Stimulated activated naive CD8-positive, alpha-beta T cell treated with anti-CD3 and anti-CD28 coated beads, Interleukin-15, Interleukin-2, amounts not matched to agents 100 ng/mL and 50 ng/mL, for 24 hours (primary cell): ENCODE results near the gene ISYNA1.

Experiments
- H3K27ac Mint-ChIP-seq: one replicate; pipeline ENCODE4 v1.8.0; 2021; ENCODE audit warnings: mild to moderate bottlenecking, mixed read lengths
- H3K27me3 Mint-ChIP-seq: one replicate; pipeline ENCODE4 v1.8.0; 2021; ENCODE audit warnings: mixed read lengths
- H3K36me3 Mint-ChIP-seq: one replicate; pipeline ENCODE4 v1.8.0; 2021; ENCODE audit warnings: low read depth, mixed read lengths
- H3K4me1 Mint-ChIP-seq: one replicate; pipeline ENCODE4 v1.8.0; 2021; ENCODE audit warnings: low read depth, mixed read lengths
- H3K4me3 Mint-ChIP-seq: one replicate; pipeline ENCODE4 v1.8.0; 2021; ENCODE audit warnings: mild to moderate bottlenecking, mixed read lengths
- H3K9me3 Mint-ChIP-seq: one replicate; pipeline ENCODE4 v1.8.0; 2021; ENCODE audit warnings: mixed read lengths

The ISYNA1 gene

DNA sequence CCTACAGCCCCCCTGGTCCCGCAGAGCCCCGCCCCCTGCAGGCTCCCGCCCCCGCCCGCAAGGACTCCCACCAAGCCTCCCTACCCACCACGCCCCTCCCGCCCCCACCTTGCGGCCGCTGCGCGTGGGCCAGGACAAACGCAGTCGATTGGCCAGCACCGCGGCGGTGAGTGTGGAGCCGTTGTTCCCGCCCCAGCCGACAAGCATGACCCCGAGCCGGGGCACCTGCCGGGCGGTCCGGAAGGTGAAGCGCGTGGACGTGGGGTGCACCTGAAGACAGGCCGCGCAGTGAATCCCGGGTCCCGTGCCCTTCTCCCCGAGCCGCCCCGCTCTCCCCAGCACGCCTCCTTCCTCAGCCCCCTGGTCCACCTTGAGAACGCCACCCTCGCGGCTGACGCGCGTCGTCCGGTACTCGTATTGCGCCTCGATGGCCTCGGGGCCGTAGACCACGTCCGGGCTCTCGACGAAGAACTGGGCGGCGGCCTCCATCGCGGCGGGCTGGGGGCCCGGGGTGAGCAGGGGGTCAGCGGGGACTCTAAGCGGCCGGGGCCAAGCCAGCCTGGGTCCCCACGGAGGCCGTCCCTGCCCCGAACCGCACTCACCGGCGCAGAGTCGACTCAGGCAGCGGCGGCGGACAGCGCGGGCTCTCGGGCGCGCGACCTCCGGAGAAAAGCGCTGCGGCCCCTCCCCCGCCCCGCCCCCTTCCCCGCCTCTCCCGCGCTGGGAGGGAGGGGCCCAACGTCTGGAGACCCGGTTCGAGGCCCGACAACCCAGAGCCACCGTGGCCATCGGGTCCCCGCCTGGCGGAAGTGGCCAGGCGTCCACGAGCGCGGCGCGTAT, at the start of gene ISYNA1:
TSS of gene ISYNA1 (minus strand) at position 643 of the 840 bp plus-strand sequence. CDS start at position 489, 154 bp downstream.
- H3K36me3 Mint-ChIP-seq = peaks cover 6% of the 10 kb centered on the region
- peaks cover 16% of the 10 kb centered on the region for H3K4me1 Mint-ChIP-seq
- no peaks in the 10 kb centered on the region for H3K27me3 Mint-ChIP-seq
- H3K9me3 Mint-ChIP-seq = peaks cover 4% of the 10 kb centered on the region
- H3K27ac Mint-ChIP-seq = no peak within 1 kb of the TSS
- H3K4me3 Mint-ChIP-seq = peak within 1 kb of the TSS; percentile 65

DNA sequence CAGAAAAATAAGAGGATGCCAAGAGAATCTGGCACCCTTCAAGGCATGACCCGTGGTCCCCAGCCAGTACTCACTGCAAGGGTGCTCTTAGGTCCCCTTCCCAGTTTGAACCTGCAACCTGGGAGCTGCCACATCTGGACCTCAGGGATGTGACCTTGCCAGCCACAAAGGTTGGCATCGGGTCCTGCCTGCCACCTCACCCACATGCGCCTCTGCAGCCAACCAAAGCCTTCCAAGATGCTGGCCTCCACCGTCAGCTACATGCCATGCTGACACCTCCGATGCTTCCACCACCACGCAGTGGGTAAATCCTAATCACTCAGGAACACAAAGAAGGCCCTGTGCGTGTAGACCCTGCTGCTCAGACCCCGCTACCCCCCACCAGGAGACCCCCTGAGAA, 48.8 kb upstream of the ISYNA1 start:
- Mint-ChIP-seq H3K27ac (peak overlapping the region; percentile 58), H3K36me3 (no peaks in the 10 kb centered on the region), H3K4me1 (peaks cover 63% of the 10 kb centered on the region), H3K9me3 (no peaks in the 10 kb centered on the region), H3K27me3 (no peaks in the 10 kb centered on the region), H3K4me3 (no peak overlapping the region)

DNA sequence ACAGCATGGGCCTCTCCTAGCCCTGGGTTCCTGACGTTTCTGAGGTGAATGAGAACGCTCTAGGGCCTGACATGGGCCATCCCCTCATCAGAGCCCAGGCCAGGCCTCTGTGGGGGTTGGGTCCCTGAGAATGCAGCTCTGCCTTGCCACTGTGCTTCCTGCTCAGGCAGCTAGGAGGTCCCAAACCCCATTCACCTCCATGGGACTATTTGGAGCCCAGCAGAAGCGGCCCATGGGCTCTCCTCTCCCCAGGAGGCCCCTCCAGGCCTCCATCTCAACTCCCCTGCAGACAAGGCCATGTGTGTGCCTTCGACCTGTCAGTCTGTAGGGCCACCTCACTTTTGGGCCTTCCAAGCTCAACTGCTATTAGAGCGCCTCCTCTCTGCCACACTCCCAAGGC, 47.1 kb upstream of the ISYNA1 start:
- peak overlapping the region; percentile 36 for H3K27ac Mint-ChIP-seq
- H3K27me3 Mint-ChIP-seq = no peaks in the 10 kb centered on the region
- H3K4me1 Mint-ChIP-seq = peaks cover 78% of the 10 kb centered on the region
- no peaks in the 10 kb centered on the region for H3K9me3 Mint-ChIP-seq
- no peak overlapping the region for H3K4me3 Mint-ChIP-seq
- H3K36me3 Mint-ChIP-seq = no peaks in the 10 kb centered on the region

DNA sequence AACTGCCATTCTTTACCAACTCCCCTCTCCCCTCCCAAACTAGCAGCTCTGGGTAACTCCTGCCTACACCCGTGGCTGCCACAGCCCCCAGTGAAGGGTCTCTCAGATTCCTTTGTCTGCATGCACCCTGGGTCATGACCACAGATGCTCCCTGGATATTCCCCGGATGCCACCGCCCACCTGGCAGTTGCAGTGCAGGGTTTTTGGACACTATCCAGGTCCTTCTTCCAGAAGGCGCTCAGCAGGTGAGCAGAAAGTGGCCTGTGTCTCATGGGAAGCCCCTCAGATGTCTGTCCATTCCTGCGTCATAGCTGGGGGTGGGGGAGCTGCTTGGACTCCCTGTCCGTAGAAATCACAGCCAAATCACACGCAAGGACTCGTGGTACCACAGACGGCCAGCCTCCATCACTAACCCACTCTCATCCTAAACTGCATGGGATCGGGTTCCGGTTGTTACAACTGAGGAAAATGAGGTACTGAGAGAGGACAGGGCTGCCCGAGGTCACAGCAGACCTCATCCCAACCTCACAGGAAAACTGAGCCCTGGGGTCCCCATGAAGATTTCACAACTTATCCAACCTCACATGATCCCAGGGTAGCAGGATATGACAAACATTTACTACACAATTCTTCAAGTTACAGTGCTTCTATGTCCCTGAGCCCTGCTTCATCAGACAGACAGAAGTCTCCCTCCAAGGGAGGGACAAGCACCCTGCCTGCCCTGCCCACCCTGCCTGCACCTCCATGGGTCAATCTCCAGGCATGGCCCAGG, 45.4 kb upstream of the ISYNA1 start:
- Mint-ChIP-seq H3K4me1 (peaks cover 88% of the 10 kb centered on the region), H3K27ac (no peak overlapping the region), H3K9me3 (no peaks in the 10 kb centered on the region), H3K27me3 (no peaks in the 10 kb centered on the region), H3K4me3 (no peak overlapping the region), H3K36me3 (no peaks in the 10 kb centered on the region)

DNA sequence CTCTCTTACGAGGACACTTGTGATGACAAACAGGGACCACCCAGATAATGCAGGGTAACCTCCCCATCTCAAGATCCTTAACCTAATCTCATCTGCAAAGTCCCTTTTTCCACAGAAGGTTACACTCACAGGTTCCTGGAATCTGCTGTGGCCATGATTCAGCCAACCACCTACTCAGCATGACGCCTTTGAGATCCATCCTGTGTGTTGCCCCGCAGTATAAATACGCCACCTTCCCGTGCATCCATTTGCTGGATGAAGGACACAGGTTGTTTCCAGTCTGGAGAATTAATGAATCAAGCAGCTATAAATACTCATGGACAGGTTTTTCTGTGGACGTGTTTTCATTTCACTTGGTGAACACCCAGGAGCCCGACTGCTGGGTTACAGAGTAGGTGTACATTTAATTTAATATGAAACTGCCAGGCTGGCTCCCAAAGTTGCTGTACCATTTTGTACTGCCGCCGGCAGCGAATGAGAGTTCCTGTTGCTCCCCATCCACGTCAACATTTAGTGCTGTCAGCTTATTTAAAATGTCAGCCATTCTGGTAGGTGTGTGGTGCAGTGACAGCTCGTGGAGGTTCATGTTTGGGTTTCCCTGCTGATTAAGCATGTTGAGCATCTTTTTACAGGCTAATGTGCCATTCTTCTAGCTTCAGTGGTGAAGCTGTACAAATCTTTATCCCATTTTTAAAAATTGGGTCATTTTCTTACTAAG, 43.7 kb upstream of the ISYNA1 start:
- H3K36me3 Mint-ChIP-seq = peaks cover 4% of the 10 kb centered on the region
- H3K27me3 Mint-ChIP-seq = no peaks in the 10 kb centered on the region
- peak overlapping the region; percentile 27 for H3K4me3 Mint-ChIP-seq
- no peaks in the 10 kb centered on the region for H3K9me3 Mint-ChIP-seq
- H3K27ac Mint-ChIP-seq = peak overlapping the region; percentile 83
- peaks cover 88% of the 10 kb centered on the region for H3K4me1 Mint-ChIP-seq

DNA sequence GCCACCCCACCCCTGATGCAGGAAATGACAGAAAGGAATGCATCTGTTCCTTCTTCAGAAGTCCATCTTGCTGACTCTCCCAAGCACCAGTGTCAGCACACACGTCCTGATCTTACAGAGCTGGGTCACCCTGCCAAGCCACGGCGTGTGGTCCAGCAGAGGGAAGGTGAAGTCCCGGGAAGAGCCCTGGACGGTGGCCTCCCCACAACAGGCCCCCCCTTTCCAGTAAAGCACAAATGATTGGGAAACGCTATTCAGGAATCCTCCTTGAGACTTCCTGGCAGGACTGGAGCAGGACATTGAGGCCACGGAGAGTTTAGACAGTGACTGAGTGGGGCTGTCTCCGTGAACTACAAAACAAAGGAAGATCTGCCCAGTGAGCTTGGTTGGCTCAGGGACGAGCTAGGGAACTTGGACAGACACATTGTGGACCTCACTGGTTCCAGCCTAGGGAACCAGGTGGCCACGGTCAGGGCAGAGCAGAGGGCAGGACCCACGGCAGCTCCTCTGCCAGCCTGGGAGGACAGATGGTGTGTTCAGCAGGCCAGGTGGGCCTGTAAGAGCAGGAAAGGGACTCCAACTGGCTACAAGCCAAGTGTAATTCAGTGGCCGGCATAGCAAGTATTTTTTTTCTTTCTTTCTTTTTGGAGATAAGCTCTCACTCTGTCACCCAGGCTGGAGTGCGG, 42.2 kb upstream of the ISYNA1 start:
- Mint-ChIP-seq H3K27me3 (no peaks in the 10 kb centered on the region), H3K27ac (peak overlapping the region; percentile 91)

DNA sequence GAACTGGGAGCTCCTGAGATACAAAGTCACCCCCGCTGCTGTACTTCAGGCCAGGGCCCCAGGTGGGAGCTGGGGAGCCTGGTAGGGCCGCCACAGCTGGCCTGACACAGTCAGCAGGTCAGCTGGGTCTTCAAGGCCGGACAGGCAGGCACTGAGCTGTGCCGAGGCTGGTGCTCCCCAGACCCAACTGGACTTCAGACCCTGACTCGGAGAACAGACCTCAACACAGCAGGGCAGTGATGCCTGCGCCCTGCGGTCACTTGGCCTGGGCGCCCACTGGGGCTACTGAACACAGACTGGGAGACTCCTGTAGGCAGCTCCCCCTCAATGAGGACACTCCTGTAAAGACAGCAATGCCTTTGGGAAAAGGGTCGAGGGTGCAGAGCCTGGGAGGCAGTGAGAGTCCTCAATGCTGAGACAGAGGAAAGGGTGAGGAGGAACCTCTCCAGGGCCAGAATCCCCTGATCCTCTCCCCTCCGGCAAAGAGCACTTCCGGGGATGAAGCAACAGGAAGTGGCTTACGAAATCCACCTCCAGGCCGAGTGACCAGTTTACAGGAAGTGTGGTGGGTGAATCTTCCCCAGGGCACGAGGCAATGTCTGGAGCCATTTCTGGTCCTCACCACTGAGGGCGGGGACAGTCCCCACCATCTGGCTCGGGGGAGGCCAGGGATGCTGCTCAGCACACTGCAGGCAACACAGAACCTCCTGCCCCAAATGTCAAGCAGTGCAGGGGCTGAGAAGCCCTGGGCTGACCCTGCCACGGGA, 40.8 kb upstream of the ISYNA1 start:
- H3K4me3 Mint-ChIP-seq = peak overlapping the region; percentile 66
- peaks cover 11% of the 10 kb centered on the region for H3K36me3 Mint-ChIP-seq
- peaks cover 95% of the 10 kb centered on the region for H3K4me1 Mint-ChIP-seq
- no peaks in the 10 kb centered on the region for H3K27me3 Mint-ChIP-seq
- H3K9me3 Mint-ChIP-seq = no peaks in the 10 kb centered on the region
- H3K27ac Mint-ChIP-seq = peak overlapping the region; percentile 91

More for the DNA sequence above, 42.2 kb upstream of the ISYNA1 start:
- H3K36me3 Mint-ChIP-seq = peaks cover 11% of the 10 kb centered on the region
- no peaks in the 10 kb centered on the region for H3K9me3 Mint-ChIP-seq
- peaks cover 88% of the 10 kb centered on the region for H3K4me1 Mint-ChIP-seq
- H3K4me3 Mint-ChIP-seq = peak overlapping the region; percentile 11

DNA sequence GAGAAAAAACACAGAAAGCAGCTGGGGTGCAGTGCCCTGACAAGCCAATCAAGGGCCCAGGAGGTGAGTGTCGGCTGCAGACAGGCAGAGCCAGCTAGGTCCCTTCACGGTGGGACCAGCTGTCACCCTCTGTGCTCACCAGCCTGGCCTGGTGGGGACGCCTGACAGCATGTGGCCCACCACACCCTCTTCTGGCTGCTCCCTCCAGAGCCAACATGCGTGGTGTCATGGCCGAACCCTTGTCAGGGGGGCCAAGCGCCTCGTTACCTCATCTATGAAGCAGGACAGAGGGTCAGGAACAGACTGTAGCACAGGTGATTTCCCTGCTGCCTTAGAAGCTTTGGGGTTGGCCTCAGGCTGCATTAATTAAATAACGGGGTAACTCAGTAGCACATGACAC, 40.0 kb upstream of the ISYNA1 start:
- Mint-ChIP-seq H3K27ac (peak overlapping the region; percentile 91), H3K9me3 (no peaks in the 10 kb centered on the region), H3K36me3 (peaks cover 11% of the 10 kb centered on the region), H3K4me1 (peaks cover 89% of the 10 kb centered on the region), H3K27me3 (no peaks in the 10 kb centered on the region), H3K4me3 (no peak overlapping the region)

DNA sequence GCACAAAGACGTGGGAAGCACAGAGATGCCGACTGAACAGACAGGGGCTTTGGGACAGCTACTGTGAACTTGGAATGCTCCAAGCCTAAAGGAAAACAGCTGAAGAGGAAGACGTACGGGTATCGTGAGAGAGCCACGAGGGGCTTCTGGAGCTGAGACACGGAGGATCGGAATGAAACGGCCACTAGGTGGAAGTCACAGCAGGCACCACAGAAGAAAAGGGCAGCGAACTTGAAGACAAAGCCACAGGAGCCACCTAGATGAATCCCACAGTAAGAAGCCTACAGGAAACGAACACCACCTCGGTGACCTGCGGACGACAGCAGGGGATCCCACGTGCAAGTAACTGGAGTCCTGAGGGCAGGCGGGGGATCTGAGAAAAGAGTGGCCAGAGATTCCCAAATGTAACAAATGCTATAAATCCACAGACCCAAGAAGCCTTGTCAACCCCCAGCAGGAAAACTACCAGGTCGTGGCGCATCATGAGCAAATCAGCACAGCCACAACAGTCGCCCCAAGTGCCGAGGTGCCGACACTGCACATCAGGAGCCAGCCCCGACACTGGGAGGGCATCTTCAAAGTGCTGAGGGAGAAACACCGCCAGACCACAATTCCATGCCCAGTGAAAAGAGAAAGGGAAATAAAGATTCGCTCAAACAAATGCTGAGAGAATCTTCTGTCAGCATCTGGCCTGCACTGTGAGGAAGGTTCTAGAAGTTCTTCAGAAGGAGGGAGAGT, 39.3 kb upstream of the ISYNA1 start:
- Mint-ChIP-seq H3K36me3 (peaks cover 11% of the 10 kb centered on the region), H3K4me3 (no peak overlapping the region), H3K27ac (peak overlapping the region; percentile 91), H3K4me1 (peaks cover 81% of the 10 kb centered on the region), H3K9me3 (no peaks in the 10 kb centered on the region), H3K27me3 (no peaks in the 10 kb centered on the region)

DNA sequence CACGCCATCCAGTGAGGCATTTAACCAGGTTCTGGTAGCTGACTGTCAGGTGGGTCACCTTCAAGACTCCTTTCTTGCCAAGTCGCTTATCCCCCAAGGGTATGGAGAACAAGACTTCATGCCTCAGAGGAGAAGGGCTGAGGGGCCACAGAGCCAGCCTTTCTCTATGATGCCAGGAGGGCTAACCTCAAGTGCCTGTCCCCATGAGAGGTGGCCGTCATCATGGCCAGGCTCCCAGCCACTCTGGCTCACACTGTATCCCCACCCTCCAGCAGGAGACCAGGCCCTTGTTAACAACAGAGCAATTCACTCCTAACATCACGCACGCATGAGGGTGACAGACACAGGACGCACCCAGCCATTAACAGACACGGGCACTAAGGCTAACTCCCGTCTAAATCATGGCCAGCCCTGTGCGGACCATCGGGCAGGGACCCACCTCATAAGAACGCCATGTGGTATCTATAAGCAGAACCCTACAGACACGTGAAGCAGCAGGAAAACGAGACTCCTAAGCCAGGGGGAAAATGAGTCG, 38.6 kb upstream of the ISYNA1 start:
- Mint-ChIP-seq H3K4me1 (peaks cover 75% of the 10 kb centered on the region), H3K27me3 (no peaks in the 10 kb centered on the region), H3K36me3 (peaks cover 11% of the 10 kb centered on the region), H3K4me3 (no peak overlapping the region), H3K27ac (peak overlapping the region; percentile 91), H3K9me3 (no peaks in the 10 kb centered on the region)

DNA sequence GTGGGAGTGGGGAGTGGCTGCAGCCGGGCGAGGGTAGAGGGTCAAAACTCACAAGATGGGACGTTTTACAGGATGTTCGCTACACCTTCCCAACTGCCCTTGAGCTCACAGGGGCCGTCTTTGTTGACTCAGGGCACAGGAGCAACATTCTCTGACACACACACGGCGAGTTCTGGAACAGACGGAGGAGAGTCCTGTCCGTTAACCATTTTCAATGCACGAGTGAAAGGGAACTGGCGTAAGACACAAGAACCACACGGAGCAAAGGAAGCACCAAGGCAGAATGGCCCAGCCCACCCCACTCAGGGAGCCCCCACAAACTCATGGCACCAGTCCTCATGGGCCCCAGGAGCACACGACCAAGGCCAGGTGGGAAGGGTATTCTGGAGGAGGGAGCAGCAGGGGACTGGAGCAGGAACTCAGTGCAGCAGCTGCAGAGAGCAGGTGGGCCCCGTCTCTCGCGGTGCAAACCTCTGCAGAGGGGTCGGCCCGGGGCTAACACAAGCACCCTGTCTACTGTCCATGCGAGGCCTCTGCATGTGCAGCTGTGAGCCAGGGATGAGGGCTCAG, 37.9 kb upstream of the ISYNA1 start:
- no peak overlapping the region for H3K4me3 Mint-ChIP-seq
- H3K27me3 Mint-ChIP-seq = no peaks in the 10 kb centered on the region
- H3K36me3 Mint-ChIP-seq = peaks cover 11% of the 10 kb centered on the region
- peaks cover 68% of the 10 kb centered on the region for H3K4me1 Mint-ChIP-seq
- no peaks in the 10 kb centered on the region for H3K9me3 Mint-ChIP-seq
- H3K27ac Mint-ChIP-seq = peak overlapping the region; percentile 31

DNA sequence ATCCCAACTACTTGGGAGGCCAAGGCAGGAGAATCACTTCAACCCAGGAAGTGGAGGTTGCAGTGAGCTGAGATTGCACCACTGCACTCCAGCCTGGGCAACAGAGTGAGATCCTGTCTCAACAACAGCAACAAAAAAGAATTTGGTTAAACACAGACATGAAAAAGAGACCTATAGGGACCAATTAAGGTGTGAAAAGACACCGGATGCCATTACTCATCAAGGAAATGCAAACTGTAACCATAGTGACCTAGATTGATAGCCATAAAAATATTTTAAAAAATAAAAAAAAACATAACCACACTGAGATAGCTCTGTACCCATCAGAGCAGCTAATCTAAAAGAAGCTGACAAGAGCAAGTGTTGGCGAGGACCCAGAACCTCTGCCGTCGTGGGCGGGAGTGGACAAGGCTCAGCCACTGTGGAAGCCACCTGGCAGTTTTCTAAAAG, 37.1 kb upstream of the ISYNA1 start:
- no peaks in the 10 kb centered on the region for H3K27me3 Mint-ChIP-seq
- no peaks in the 10 kb centered on the region for H3K9me3 Mint-ChIP-seq
- peaks cover 11% of the 10 kb centered on the region for H3K36me3 Mint-ChIP-seq
- H3K4me1 Mint-ChIP-seq = peaks cover 60% of the 10 kb centered on the region
- H3K27ac Mint-ChIP-seq = peak overlapping the region; percentile 55
- peak overlapping the region; percentile 1 for H3K4me3 Mint-ChIP-seq

DNA sequence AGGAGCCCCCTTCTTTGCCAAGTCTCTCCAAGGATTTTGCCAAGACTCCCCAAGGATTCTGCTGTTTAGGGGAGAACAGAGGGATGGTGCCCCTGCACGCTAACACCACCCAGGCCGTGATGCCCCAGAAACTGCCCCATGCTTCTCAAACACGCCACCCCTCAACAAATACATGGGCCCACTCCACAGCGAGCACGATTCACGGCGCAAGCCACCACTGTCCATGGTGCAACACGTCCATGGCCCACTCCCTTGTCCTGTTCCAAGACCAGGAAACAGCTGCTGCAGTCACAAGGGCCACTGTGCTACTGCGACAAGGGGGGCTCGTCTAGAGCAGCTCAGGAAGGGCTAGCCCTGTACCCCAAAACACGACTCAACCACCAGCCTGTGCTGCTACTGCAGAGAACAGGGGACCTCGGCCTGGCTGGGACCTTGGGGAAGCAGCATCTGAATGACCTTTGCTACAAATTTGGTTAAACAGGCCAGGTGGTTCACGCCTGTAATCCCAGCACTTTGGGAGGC, 36.5 kb upstream of the ISYNA1 start:
- H3K27me3 Mint-ChIP-seq = no peaks in the 10 kb centered on the region
- H3K4me1 Mint-ChIP-seq = peaks cover 54% of the 10 kb centered on the region
- H3K4me3 Mint-ChIP-seq = no peak overlapping the region
- peak overlapping the region; percentile 55 for H3K27ac Mint-ChIP-seq
- H3K9me3 Mint-ChIP-seq = no peaks in the 10 kb centered on the region
- H3K36me3 Mint-ChIP-seq = peaks cover 11% of the 10 kb centered on the region
